HG03521 (cell line): ENCODE measurements around the gene WDR18.
A peak's percentile ranks its signal among the peaks of the same experiment; 100 is the strongest.

Experiments
- ATAC-seq: cut with Tn5 transposase; IDR thresholded peaks from one replicate; pipeline ENCODE4 v1.9.1; 2021; ENCODE audit warnings: mild to moderate bottlenecking, moderate library complexity; ENCODE audit not compliant: unreplicated experiment

WDR18 gene

GRCh38 chr19:984165-984967, at the start of gene WDR18:
Gene WDR18 (plus strand): TSS chr19:984345. CDS start chr19:984354, 9 bp downstream.
- peak; percentile 81 for ATAC-seq

DNA sequence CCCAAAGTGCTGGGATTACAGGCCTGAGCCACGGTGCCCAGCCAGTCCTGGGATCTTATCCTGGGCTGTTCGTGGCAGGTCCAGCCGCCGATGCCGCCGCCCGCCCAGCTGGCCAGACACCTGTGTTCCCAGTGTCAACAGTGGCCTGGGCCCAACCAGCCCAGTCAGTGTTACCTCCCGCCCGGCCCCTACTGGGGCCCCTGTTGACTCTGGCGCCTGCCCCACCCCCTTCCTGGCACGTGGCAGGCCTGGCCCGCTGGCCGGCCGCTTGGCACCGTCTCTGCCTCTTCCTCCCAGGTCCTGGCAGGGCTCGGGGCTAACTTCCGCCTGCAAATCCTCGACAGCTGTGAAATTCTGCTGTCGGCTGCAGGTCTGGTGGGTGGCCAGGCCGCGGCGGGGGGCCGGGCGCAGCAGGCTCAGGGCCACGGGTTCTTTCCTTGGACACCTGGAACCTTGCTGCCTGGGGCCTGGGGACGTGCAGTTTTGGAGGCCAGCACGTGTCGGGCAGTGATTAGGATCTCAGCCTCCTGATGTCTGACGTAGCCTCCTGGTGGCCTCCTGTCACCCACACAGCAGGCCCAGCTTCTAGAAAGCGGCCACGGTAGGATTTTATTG, 49.2 kb upstream of the WDR18 start:
- no peak for ATAC-seq

DNA sequence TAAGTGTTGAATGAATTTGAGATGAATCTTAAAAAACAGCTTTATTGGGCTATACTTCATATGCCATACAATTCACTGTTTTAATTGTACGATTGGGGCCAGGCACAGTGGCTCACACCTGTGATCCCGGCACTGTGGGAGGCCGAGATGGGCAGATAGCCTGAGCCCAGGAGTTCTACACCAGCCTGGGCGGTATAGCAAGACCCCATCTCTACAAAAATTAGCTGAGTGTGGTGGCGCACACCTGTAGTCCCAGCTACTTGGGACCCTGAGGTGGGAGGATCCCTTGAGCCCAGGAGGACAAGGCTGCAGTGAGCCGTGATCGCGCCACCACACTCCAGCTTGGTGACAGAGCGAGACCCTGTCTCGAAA, 48.0 kb upstream of the WDR18 start:
- no peak for ATAC-seq

GRCh38 chr19:937259-937694, 46.9 kb upstream of the WDR18 start:
- no peak for ATAC-seq

GRCh38 chr19:938233-938923, 45.8 kb upstream of the WDR18 start:
- no peak for ATAC-seq

DNA sequence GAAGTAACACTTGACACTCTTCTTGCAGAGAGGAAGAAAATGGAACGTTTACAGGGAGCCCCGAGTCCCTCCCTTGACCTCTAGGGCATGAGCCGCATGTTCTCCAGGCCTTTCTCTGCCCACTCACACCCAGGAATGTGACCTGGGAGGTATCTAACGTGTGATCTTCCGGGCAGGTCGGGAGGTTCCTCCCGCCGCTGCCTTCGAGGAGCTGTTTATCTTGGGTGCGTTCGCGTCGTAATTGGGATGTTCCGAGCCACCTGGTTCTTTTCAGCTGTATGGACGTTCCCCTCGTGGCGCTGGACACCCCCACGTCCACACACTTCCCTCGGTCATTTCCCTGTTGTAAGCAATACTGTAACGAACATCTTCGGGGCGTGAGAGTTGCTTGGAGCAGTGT, 44.7 kb upstream of the WDR18 start:
- no peak for ATAC-seq

DNA sequence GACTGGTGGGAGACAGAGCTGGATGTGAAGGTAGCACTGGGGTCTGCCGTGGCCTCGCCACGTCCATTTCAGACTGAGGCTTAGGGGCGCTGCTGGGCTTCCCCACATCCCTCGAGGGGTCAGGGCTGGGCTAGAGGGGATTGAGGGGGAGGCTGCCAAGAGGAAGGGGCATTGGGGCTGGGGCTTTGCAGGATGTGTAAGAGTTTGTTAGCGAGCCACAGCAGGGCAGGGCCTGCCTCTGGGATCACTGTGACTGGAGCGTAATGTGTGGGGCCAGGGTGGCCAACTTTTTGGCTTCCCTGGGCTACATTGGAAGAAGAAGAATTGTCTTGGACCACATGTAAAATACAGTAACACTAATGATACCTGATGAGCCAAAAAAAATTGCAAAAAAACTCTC, 44.2 kb upstream of the WDR18 start:
- ATAC-seq, result no peak

DNA sequence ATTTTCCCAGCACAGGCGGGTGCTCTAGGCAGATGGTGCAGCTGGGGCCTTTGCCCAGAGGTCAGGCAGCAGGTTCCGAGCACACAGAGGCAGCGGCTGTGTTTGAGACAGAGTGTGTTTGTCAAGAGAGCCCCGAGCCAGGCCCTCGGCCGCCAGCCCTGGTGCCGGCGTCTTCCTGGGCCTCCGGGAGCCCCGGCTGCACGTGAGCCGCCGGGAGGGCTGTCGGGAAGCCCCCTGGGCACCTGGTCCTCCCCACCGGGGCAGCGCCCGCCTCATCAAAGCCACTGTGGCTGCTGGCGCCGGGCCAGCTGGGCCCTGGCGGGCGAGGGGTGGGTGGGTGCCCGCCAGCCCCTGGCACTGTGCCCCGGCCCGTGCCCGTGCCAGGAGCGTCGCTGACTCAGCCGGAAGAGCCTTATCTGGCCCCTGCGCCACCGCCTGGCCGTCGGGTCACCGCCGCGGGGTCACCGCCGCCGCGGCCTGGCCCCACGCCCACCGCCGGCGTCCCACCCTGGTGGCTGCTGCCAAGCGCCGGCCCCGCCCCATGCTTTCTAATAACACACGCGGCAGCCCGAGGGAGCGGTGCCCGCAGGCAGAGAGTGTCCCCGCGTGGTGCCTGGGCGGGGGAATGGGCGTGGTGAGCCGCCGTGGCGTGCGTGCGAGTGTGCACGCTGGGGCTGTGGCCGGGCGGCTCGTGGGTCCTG, 43.4 kb upstream of the WDR18 start:
- ATAC-seq, result no peak

GRCh38 chr19:941292-942132, 42.6 kb upstream of the WDR18 start:
- ATAC-seq, result no peak

DNA sequence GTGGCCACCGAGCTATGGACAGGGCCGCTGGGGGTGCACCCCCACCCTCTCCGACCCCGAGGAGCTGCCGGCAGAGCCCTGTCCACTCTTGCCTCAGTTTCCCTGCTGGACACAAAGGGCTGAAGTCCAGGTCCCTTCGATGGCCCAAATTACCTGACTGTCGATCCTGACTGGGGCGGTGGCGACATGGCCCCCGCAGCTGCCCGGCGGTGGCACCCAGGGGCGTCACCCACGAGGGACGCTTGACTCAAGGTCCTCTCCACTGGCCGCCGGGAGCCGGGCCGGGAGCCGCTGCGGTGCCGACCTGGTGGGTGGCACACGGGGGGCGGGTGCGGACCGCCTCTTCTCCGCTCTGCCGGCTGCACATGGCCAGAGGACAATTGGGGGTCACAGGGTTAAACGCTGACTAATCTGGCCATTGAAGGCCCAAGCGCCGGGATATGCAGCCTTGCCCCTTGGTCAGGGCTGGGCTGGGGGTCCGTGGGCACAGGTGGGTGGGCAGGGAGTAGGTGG, 42.0 kb upstream of the WDR18 start:
- no peak for ATAC-seq

- ATAC-seq, result no peak
Observed at GRCh38 chr19:943551-944170, 40.5 kb upstream of the WDR18 start.

GRCh38 chr19:944171-944567, 40.0 kb upstream of the WDR18 start:
- no peak for ATAC-seq

- ATAC-seq, result no peak
Observed at GRCh38 chr19:944663-945241, 39.4 kb upstream of the WDR18 start.

GRCh38 chr19:945401-946252, 38.5 kb upstream of the WDR18 start:
- ATAC-seq, result no peak

- peak; percentile 22 for ATAC-seq
Observed at GRCh38 chr19:947090-947706, 36.9 kb upstream of the WDR18 start.

DNA sequence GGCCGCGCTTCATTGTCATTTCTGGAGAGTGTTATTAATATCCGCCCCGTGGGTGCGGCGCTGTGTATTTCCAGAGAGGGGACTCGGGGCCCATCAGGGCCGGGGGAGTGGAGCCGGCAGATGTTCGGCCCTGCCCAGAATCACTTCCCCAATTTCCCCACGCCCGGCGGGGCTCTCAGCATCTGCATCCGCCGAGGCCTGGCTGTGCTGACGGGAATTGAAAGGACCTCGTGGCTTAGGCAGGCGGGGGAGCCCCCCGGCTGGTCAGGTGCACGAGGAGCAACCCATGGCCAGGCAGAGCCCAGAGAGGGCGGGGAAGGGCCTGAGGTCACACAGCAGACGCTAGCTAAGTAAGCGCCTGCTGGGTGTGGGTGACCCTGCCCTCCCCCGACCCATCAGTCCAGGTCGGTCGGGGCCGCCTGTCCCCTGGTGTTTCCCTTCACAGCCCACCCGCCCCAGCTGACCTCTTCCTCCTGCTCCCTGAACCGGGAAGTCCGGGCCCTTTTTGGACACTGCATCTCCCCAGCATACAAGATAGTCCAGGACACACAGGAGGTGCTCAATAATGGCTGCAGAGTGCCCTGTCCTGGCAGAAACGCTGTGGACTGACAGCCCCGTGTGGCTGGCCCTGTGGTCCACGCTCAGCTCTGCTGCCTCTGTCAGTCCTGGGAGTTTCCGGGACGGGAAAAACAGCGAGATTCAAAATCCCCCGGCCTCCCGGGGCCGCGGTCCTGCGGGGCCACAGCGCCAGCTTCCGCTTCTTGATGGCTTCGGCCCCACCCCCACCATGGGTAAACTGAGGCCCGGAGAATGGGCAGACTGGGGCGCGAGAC, 36.2 kb upstream of the WDR18 start:
- peak; percentile 55 for ATAC-seq

DNA sequence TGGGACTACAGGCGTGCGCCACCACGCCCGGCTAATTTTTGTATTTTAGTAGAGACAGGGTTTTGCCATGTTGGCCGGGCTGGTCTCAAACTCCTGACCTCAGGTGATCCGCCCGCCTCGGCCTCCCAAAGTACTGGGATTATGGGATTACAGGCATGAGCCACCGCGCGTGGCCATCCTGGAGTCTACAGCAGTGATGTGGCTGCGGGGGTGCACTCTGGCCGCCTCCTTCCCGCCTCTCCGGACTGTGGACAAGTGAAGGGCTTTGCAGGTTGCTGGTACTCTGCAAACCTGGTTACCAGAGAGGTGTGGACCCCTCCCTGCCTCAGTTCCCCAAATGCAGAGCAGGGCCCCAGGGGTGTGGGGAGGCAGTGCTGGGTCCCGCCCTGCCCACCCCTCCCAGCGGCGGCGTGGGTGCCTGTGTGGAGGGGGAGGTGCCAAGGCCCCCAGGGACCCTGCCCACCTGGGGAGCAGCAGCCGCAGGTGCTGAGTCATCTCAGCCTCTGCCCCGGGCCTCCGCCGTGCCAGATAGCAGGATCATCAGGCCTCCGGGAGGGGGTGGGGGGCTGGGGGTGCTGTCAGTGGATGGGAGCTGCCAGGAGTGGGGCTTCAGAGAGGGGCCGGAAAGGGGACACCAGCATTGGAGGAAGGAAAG, 35.2 kb upstream of the WDR18 start:
- ATAC-seq, result no peak
